CD4-positive, alpha-beta T cell (primary cell): Measurements from ENCODE around the gene KIF27. TPM values are rescaled to one million over a fixed set of nuclear protein-coding genes. Genes with fewer than 3 reads are reported as not detected.
"Not testable (repeated sequence)": the region's sequence is repeated elsewhere in the genome, so short reads cannot be mapped to it uniquely, and the experiment has no call there.

Experiments
- ATAC-seq: fragments of 200-7000 bp; cut with Tn5 transposase; one replicate; pipeline ENCODE4 v1.10.0; 2022; ENCODE audit warnings: mild to moderate bottlenecking; ENCODE audit not compliant: poor library complexity
- CTCF ChIA-PET: fragments of 350-600 bp; sonication (Branson Sonifier 250); formaldehyde crosslinking; loops from one replicate; lab custom pipeline; 2021; ENCODE audit warnings: antibody characterized with exemption, inconsistent platforms; lab: Charles Lee
- POLR2A ChIA-PET: fragments of 350-600 bp; sonication (Branson Sonifier 250); formaldehyde crosslinking; loops from one replicate; lab custom pipeline; 2021; ENCODE audit warnings: antibody characterized with exemption, inconsistent platforms; lab: Charles Lee
- DNase-seq, 14 experiments: peaks; one replicate each; pipeline ENCODE4 v3.0.0-alpha.2; 2013 to 2020; ENCODE audit warnings: mixed read lengths in 2 of 14
- H3K27ac ChIP-seq, 2 donors: one replicate each; pipeline versions ENCODE4 v1.5.1 to v1.7.0; 2013; ENCODE audit warnings: low read length in 2 of 2, low read depth in 1 of 2, mild to moderate bottlenecking in 1 of 2
- H3K27me3 ChIP-seq, 2 experiments: 1 replicate in 1 of 2; 2 replicates in 1 of 2; pipeline versions ENCODE4 v1.6.1 to v1.7.0; 2013; ENCODE audit warnings: low read length in 2 of 2, control low read depth in 1 of 2, mild to moderate bottlenecking in 1 of 2, moderate library complexity in 1 of 2; ENCODE audit not compliant: insufficient read depth in 2 of 2, control insufficient read depth in 1 of 2
- H3K36me3 ChIP-seq: one replicate; pipeline ENCODE4 v1.6.1; 2013; ENCODE audit warnings: low read length, control low read depth; ENCODE audit not compliant: insufficient read depth
- H3K4me1 ChIP-seq: one replicate; pipeline ENCODE4 v1.6.1; 2013; ENCODE audit warnings: low read length, control low read depth; ENCODE audit not compliant: insufficient read depth
- H3K4me3 ChIP-seq: one replicate; pipeline ENCODE4 v1.5.1; 2013; ENCODE audit warnings: mild to moderate bottlenecking, low read length, moderate library complexity
- H3K9me3 ChIP-seq, 2 experiments: 1 replicate in 1 of 2; 2 replicates in 1 of 2; pipeline versions ENCODE4 v1.6.1 to v1.7.0; 2013; ENCODE audit warnings: low read length in 2 of 2, mild to moderate bottlenecking in 2 of 2, control low read depth in 1 of 2, moderate library complexity in 1 of 2; ENCODE audit not compliant: control insufficient read depth in 1 of 2, insufficient read depth in 1 of 2
- H3K27ac Mint-ChIP-seq: one replicate; pipeline ENCODE4 v1.8.0; 2020; ENCODE audit warnings: mixed read lengths
- H3K27me3 Mint-ChIP-seq: one replicate; pipeline ENCODE4 v1.8.0; 2021; ENCODE audit warnings: mixed read lengths
- H3K36me3 Mint-ChIP-seq: one replicate; pipeline ENCODE4 v1.8.0; 2021; ENCODE audit warnings: low read depth, mixed read lengths
- H3K4me1 Mint-ChIP-seq: one replicate; pipeline ENCODE4 v1.8.0; 2021; ENCODE audit warnings: low read depth, mixed read lengths
- H3K4me3 Mint-ChIP-seq: one replicate; pipeline ENCODE4 v1.8.0; 2020; ENCODE audit warnings: mild to moderate bottlenecking, mixed read lengths
- H3K9me3 Mint-ChIP-seq: one replicate; pipeline ENCODE4 v1.8.0; 2020; ENCODE audit warnings: mixed read lengths
- intact Hi-C, 2 experiments: fragments of 100-400 bp; cut with DNase I in 1 of 2; cut with micrococcal nuclease in 1 of 2; formaldehyde crosslinking; loops; one replicate each; pipeline versions ENCODE4 v1.15.1 to v1.9.0; 2023 to 2025; cut with DNase I, micrococcal nuclease
- total RNA-seq, 174 experiments: library from RNA in 2 of 174; stranded (reverse) in 2 of 174; gene quantifications; one replicate each; pipeline ENCODE4 v1.2.3 and lab custom pipeline; 2021 to 2026

The KIF27 gene
- total RNA-seq, 2 experiments from 2014 or later = 3.6 to 5.1 TPM

DNA sequence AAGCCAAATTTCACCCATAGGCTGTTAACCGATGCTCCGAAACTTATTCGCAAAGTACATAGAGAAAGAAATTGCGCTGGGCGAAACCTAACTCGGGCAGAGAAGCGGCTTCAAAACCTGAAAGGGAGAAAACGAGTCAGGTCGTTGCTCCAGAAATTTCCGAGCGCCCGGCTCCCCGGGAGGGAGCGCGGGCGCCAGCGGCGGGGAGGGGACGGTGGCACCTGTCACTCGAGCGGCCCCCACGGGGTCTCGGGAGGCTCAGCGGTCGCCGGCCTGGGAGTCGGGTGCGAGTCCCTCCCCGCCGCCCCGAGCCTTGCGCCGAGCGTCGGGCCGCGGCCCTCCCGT is 104.2 kb downstream of the KIF27 start:
- ATAC-seq (peak; percentile 9), DNase-seq (peak in 5 of 14 experiments; percentile 9 to 48 (median 16))
- POLR2A ChIA-PET = interaction anchor here (1.2 kb wide), 1 partner anchor 104 kb away, joined by 4 read pairs; the partner anchor contains the start of gene KIF27
- H3K27me3 Mint-ChIP-seq, H3K9me3 Mint-ChIP-seq, H3K4me1 ChIP-seq, H3K9me3 ChIP-seq, H3K27me3 ChIP-seq, H3K36me3 ChIP-seq: not testable (repeated sequence)
- Mint-ChIP-seq H3K4me3 (peak overlapping the region; percentile 93), H3K27ac (peak overlapping the region; percentile 90), H3K4me1 (peaks cover 10% of the 10 kb centered on the region), H3K36me3 (peaks cover 12% of the 10 kb centered on the region)
- intact Hi-C loops = loop anchor here (2.0 to 10.0 kb wide), 5 partner anchors 105 to 1925 kb away; partner anchors contain the start of genes UBQLN1 (in 2 of the 2), AGTPBP1 (in 1 of the 2), HNRNPK (in 1 of the 2) and KIF27 (in 1 of the 2)
- CTCF ChIA-PET = interaction anchor here (1.6 kb wide), 1 partner anchor 104 kb away, joined by 4 read pairs; the partner anchor contains the start of gene KIF27
- Histone ChIP-seq H3K4me3 (peak overlapping the region; percentile 56), H3K27ac (peak overlapping the region in 1 of 2 donors; percentile 21)

- Mint-ChIP-seq H3K4me1 (peaks cover 10% of the 10 kb centered on the region), H3K4me3 (peak overlapping the region; percentile 56), H3K36me3 (peaks cover 12% of the 10 kb centered on the region)
- intact Hi-C loops = loop anchor here (2.0 to 10.0 kb wide), 4 partner anchors 107 to 1927 kb away; partner anchors contain the start of genes AGTPBP1 (in 1 of the 2), IDNK (in 1 of the 2), KIF27 (in 1 of the 2) and UBQLN1 (in 1 of the 2)
- H3K4me3 ChIP-seq, ATAC-seq, H3K27me3 ChIP-seq, DNase-seq, H3K27me3 Mint-ChIP-seq, H3K36me3 ChIP-seq, H3K27ac ChIP-seq, H3K9me3 ChIP-seq, H3K9me3 Mint-ChIP-seq, CTCF ChIA-PET, POLR2A ChIA-PET, H3K27ac Mint-ChIP-seq, H3K4me1 ChIP-seq: not testable (repeated sequence)
These were observed 106.1 kb downstream of the KIF27 start for GRCh38 chr9:83815120-83815519.

- H3K4me1 ChIP-seq, H3K4me1 Mint-ChIP-seq, H3K27ac ChIP-seq, ATAC-seq, H3K27ac Mint-ChIP-seq, H3K9me3 ChIP-seq, H3K27me3 ChIP-seq, POLR2A ChIA-PET, H3K4me3 Mint-ChIP-seq, DNase-seq, H3K4me3 ChIP-seq, H3K27me3 Mint-ChIP-seq, H3K9me3 Mint-ChIP-seq, H3K36me3 ChIP-seq: not testable (repeated sequence)
- H3K36me3 Mint-ChIP-seq = peaks cover 24% of the 10 kb centered on the region
- intact Hi-C loops = loop anchor here in 1 of 2 experiments (5.0 kb wide), 1 partner anchor 192 kb away; no protein-coding TSS in a partner anchor
- CTCF ChIA-PET = interaction anchor here (1.4 kb wide), 1 partner anchor 10 kb away, joined by 3 read pairs; no protein-coding TSS in a partner anchor
These were observed 112.0 kb downstream of the KIF27 start for GRCh38 chr9:83809213-83809612.

DNA sequence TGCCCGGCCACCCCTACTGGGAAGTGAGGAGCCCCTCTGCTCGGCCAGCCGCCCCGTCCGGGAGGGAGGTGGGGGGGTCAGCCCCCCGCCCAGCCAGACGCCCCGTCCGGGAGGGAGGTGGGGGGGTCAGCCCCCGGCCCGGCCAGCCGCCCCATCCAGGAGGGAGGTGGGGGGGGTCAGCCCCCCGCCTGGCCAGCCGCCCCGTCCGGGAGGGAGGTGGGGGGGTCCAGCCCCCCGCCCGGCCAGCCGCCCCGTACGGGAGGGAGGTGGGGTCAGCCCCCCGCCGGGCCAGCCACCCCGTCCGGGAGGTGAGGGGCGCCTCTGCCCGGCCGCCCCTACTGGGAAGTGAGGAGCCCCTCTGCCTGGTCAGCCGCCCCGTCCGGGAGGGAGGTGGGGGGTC is 116.8 kb downstream of the KIF27 start:
- H3K4me1 Mint-ChIP-seq, H3K27ac Mint-ChIP-seq, H3K4me3 Mint-ChIP-seq, H3K4me3 ChIP-seq, H3K27ac ChIP-seq, H3K4me1 ChIP-seq, intact Hi-C loops, H3K9me3 Mint-ChIP-seq, CTCF ChIA-PET, H3K27me3 Mint-ChIP-seq, DNase-seq, H3K27me3 ChIP-seq, H3K9me3 ChIP-seq, ATAC-seq, POLR2A ChIA-PET, H3K36me3 ChIP-seq: not testable (repeated sequence)
- H3K36me3 Mint-ChIP-seq = peaks cover 22% of the 10 kb centered on the region

GRCh38 chr9:83803941-83804340 is 117.3 kb downstream of the KIF27 start:
- H3K4me1 ChIP-seq, CTCF ChIA-PET, H3K27ac ChIP-seq, ATAC-seq, H3K9me3 ChIP-seq, POLR2A ChIA-PET, H3K4me1 Mint-ChIP-seq, H3K36me3 ChIP-seq, DNase-seq, H3K27me3 Mint-ChIP-seq, H3K9me3 Mint-ChIP-seq, H3K27me3 ChIP-seq, intact Hi-C loops, H3K4me3 Mint-ChIP-seq, H3K27ac Mint-ChIP-seq, H3K4me3 ChIP-seq: not testable (repeated sequence)
- H3K36me3 Mint-ChIP-seq = peaks cover 23% of the 10 kb centered on the region
